Endometrium (tissue), 2 donors: ENCODE results near the gene TMTC2.
"Not testable (repeated sequence)": the region's sequence is repeated elsewhere in the genome, so short reads cannot be mapped to it uniquely, and the experiment has no call there.

ENCODE experiments used
- FAIRE-seq: peaks from 2 replicates; lab custom pipeline; 2012; peaks lifted over from hg19 to GRCh38; lab: Jason Lieb, UNC
- donor health status: control.
- donor health status: control.

TMTC2 gene

GRCh38 chr12:83084516-83085234, 398.0 kb downstream of the TMTC2 start:
- FAIRE-seq = no peak

- no peak for FAIRE-seq
Measured at GRCh38 chr12:83086023-83086422, 399.3 kb downstream of the TMTC2 start.

DNA sequence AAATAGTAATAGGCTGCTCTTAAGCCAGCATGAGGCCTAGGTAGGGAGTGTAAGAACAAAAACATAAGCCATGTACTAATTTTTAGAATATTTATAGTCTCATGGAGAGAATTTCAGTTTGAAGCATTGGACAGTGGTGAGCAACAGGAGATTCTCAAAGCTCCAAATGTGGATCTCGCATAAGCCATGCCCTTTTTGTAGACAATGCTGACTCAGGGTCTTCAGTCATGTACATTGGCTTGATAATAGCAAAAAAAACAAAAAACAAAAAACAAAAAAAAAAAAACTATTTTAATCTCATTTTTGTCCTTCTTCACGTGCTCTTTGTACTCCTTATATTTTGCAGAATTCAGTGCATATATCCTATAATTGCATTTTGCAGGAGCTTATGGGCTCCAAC, 402.9 kb downstream of the TMTC2 start:
- no peak for FAIRE-seq

GRCh38 chr12:83092129-83092528, 405.4 kb downstream of the TMTC2 start:
- no peak for FAIRE-seq

- no peak for FAIRE-seq
Measured at GRCh38 chr12:83092606-83093005, 405.9 kb downstream of the TMTC2 start.

GRCh38 chr12:83093426-83093825, 406.7 kb downstream of the TMTC2 start:
- FAIRE-seq = no peak

GRCh38 chr12:83097643-83098342, 411.1 kb downstream of the TMTC2 start:
- FAIRE-seq = no peak

- FAIRE-seq = no peak
Measured at GRCh38 chr12:83099436-83099835, 412.7 kb downstream of the TMTC2 start.

DNA sequence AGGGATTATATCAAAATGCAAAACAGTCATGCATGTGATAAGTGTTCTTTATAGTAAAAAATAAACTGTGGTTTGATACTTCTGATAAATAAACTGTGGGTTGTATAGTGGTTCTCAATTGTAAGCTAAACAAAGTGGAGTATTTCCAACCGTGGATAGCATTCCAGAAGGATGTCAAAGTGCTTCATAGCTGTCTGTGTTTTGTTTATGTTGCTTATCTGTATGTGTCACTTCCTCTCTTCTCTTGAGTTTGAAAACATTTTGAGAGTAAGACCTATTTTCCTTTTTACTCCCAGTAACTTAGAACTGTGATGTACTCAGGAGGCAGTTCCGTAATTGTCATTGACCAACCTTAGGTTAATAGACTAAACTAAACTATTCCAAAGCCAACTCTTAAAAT, 415.8 kb downstream of the TMTC2 start:
- no peak for FAIRE-seq

- no peak for FAIRE-seq
Measured at GRCh38 chr12:83106873-83107272, 420.2 kb downstream of the TMTC2 start.

GRCh38 chr12:83110424-83110823, 423.7 kb downstream of the TMTC2 start:
- no peak for FAIRE-seq

DNA sequence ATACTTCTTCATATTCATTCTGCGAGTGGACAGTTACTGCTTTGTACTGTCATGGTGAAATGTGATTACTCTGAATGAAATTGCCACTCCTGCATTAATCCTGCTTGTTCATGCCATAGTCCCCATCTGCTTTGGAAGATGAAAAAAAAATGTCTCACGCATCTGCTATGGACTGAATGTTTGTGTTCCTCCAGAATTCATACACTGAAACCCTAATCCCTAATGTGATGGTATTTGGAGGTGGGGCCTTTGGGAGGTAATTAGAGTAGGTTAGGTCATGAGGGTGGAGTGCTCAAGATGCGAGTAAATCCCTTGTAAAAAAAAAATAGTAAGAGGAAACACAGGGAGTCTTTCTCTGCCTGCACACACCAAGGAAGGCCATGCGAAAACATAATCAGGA, 427.2 kb downstream of the TMTC2 start:
- no peak for FAIRE-seq

DNA sequence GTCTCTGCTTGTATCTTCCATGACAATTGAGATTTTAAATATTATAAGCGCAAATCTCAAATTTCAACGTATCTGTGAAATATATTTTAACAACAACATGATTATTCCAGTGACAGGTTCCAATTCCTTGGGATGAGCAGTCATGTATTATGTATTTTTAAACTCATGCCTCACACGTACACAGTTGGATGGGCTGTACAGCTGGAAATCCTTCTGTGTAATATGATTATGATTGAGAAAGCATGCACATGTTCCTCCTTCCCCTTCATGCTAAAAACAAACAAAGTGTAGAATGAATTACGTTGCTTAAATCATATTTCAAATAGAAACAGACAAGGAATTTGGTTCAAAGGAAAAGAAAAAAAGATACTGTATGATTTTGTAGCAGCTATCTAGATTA, 428.3 kb downstream of the TMTC2 start:
- FAIRE-seq = no peak

GRCh38 chr12:83117926-83118325, 431.2 kb downstream of the TMTC2 start:
- FAIRE-seq = not testable (repeated sequence)

DNA sequence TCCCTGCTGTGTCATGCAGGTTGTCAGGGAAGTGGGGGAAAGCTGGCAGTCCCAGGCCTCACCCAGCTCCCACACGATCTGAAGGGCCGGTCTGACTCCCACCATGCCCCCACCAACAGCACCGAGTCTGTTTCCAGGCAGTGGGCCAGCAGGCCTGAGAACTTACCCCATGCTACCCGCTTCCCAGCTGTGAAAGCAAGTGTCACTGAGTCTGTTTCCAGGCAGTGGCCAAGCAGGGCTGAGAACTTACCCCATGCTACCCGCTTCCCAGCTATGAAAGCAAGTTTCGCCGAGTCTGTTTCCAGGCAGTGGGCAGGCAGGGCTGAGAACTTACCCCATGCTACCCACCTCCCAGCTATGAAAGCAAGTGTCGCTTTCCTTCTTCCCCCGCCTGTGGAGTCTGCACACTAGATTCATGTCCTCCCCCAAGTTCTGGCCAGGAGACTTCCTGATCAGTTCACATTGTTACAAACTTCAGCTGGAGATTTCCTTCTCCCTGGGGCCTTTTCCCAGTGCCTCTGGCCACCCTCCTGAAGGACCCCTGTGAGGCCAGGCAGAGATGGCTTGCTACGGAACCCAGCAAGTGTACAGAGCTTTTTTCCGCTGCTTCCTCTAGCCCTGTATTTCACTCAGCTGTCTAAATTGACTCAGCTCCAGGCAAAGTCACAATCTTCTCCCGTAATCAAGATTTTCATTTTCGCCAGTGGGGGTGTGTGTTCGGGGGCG, 435.4 kb downstream of the TMTC2 start:
- no peak for FAIRE-seq

- no peak for FAIRE-seq
Measured at GRCh38 chr12:83122623-83122934, 435.9 kb downstream of the TMTC2 start.

DNA sequence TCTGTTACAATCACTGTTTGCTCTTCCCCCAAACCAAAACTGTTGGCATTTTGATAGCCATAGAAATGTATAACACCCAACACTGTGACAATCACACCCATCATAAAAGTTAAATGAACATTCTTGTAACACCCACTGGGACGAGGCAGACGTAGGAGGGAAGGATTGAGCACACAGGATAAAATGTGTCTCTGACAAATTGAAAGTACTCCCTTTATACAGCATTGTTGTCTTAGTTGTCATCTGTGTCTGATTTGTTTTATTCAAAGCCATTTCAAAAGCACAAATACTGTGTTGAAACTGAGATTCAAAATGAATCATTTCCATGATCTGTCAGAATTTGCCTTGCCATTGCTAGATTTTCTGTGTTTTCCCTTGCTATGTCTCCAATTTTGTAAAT, 436.3 kb downstream of the TMTC2 start:
- FAIRE-seq = peak; percentile 74

DNA sequence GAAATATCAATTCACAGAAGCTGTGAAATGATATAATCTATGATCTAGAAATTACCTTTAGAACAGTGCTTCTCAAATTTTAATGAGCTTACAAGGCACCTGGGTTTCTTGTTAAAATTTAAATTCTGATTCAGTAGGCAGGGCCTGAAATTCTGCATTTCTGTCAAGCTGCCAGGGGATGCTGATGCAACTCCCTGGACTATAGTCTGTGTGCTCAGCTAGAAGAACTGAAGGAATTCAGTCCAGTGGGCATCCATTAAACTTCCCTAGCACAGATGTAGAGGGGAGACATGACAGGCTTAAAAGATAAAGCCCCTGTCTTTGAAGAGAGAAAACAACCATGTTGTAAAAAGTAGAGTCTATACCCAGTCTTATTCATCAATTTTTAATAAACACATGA, 441.8 kb downstream of the TMTC2 start:
- no peak for FAIRE-seq

DNA sequence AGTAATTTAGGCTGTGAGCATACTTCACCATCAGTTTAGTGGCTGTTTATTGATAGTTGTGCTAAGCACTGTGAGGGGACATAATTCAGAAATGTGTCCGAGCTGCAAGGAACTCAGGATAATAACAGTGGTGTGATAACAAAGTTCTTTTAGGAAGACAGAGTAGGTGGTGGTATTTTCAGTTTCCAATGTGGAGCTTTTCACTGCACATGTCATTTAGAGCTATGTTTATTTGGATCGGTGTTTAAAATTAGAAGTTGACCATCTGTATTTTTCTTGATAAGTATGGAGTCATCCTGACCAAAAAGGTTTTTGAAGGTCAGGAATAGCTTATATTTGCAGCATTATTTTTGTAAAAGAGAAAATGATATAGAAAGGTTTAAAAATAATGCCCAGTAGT, 443.5 kb downstream of the TMTC2 start:
- no peak for FAIRE-seq

DNA sequence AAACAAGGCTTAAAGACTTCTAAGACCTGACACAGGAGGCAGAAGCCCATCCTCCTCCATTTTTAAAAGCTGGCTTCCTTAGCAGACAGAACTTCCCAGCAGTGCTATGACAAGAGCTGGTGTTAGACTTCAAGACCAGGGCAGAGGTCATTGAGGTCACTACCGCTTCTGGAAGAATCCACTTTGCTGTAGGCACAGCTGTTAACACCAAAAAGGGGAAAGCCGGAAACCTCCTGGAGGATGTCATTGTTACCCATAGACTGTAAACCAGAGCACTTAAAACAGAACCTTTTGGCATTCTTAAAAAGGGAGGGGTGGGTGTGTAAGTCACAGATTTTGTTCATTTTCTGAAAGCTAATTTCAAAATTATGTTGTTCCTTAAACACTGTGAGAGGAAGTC, 445.7 kb downstream of the TMTC2 start:
- no peak for FAIRE-seq

- FAIRE-seq = no peak
Measured at GRCh38 chr12:83136411-83136810, 449.7 kb downstream of the TMTC2 start.

DNA sequence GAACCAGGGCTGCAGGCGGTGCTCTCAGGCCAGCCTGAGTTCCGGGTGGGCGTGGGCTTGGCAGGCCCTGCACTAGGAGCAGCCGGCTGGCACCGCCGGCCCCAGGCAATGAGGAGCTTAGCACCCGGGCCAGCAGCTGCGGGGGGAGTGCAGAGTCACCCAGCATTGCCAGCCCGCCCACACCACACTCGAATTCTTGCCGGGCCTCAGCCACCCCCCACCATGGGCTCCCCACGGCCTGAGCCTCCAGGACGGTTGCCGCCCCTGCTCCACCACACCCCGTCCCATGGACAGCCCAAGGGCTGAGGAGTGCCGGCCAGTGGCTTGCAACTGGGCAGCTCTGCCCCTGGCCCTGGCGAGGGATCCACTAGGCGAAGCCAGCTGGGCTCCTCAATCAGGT, 453.4 kb downstream of the TMTC2 start:
- FAIRE-seq = no peak

DNA sequence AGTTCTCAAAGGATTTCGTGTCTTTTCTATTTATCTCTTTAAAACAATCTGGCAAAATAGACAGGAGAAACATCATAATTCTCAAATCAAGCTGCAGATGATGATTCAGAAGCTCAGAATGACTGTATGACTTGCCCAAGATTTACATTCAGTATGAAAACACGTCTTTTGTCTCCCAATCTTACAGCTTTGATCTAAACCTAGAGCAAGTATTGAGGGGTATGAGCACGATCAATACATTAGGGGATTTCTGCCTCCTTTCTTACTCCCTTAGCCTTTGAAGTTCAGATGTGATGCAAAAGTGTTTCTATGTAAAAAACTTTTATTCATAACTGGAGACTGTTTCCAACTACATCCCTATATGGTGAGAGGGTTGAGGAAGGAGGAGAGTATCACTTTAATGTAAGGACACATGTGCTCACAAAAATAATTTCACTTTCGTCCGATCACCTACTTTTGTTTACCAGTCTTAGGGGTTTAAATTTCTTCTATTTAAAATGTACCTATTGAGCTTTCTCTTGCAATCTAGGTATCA, 454.8 kb downstream of the TMTC2 start:
- no peak for FAIRE-seq
